GM12878 (cell line): Measurements from ENCODE around the gene WWOX. TPM values are rescaled to one million over a fixed set of nuclear protein-coding genes. Genes with fewer than 3 reads are reported as not detected.

Source experiments
- ATAC-seq: fragments of 200-7000 bp; cut with Tn5 transposase; 3 replicates; pipeline ENCODE4 v1.9.1; 2020; ENCODE audit warnings: mild to moderate bottlenecking, moderate library complexity
- BruUV-seq: library from RNA; stranded (reverse); fragments of 400-500 nt; replicated peaks from 2 replicates; lab custom pipeline; 2021; lab: Mats Ljungman, UMichigan
- CTCF ChIA-PET: fragments of 300-600 bp; sonication (Branson Sonifier 250); formaldehyde crosslinking; extraction: SDS; loops from one replicate; lab custom pipeline; 2021; ENCODE audit warnings: inconsistent platforms; lab: Yijun Ruan, JAX
- POLR2A ChIA-PET: fragments of 350-600 bp; formaldehyde crosslinking; extraction: SDS; loops from one replicate; lab custom pipeline; 2021; ENCODE audit warnings: inconsistent platforms; lab: Charles Lee
- RAD21 ChIA-PET: fragments of 300-600 bp; sonication (Branson Sonifier 250); formaldehyde crosslinking; loops from one replicate; lab custom pipeline; 2023; ENCODE audit warnings: antibody characterized with exemption; ENCODE audit not compliant: unreplicated experiment; lab: Charles Lee
- SMC1A ChIA-PET: fragments of 300-600 bp; sonication (Branson Sonifier 250); formaldehyde crosslinking; loops from one replicate; lab custom pipeline; 2023; ENCODE audit not compliant: unreplicated experiment, uncharacterized antibody; lab: Charles Lee
- DNase-seq: peaks from one replicate; pipeline ENCODE4 v3.0.0-alpha.2; 2011; ENCODE audit warnings: low read depth, low spot score
- FAIRE-seq: peaks from 3 replicates; lab custom pipeline; 2011; peaks lifted over from hg19 to GRCh38; lab: Jason Lieb, UNC
- H2AFZ ChIP-seq: 2 replicates; pipeline ENCODE4 v1.6.0; 2011; ENCODE audit warnings: low read depth, low read length, control low read depth; ENCODE audit not compliant: control insufficient read depth
- H3K27ac ChIP-seq: 2 replicates; pipeline ENCODE4 v1.5.1; 2011; ENCODE audit warnings: control low read depth; ENCODE audit not compliant: control insufficient read depth, insufficient read depth
- H3K27me3 ChIP-seq, 2 experiments: replicated peaks in 1 of 2; 2 replicates each; pipeline versions ENCODE4 v1.6.0 to v1.6.1; 2011; ENCODE audit warnings: low read length in 1 of 2; ENCODE audit not compliant: control insufficient read depth in 2 of 2, insufficient read depth in 2 of 2
- H3K36me3 ChIP-seq, 2 experiments: 2 replicates each; pipeline ENCODE4 v1.5.1; 2011; ENCODE audit warnings: low read length in 1 of 2; ENCODE audit not compliant: control insufficient read depth in 2 of 2, insufficient read depth in 2 of 2
- H3K4me1 ChIP-seq: 2 replicates; pipeline ENCODE4 v1.6.1; 2011; ENCODE audit warnings: mild to moderate bottlenecking, low read length, moderate library complexity, mixed read lengths; ENCODE audit not compliant: control insufficient read depth, insufficient read depth
- H3K4me2 ChIP-seq: 2 replicates; pipeline ENCODE4 v1.6.0; 2011; ENCODE audit warnings: control low read depth; ENCODE audit not compliant: control insufficient read depth, insufficient read depth
- H3K4me3 ChIP-seq: fragments of 200-600 bp; sonication (generic); 2 replicates; pipeline ENCODE4 v1.5.1; 2016
- H3K79me2 ChIP-seq: 2 replicates; pipeline ENCODE4 v1.6.0; 2011; ENCODE audit warnings: low read length; ENCODE audit not compliant: control insufficient read depth, insufficient read depth
- H3K9ac ChIP-seq: 2 replicates; pipeline ENCODE4 v1.8.0; 2011; ENCODE audit warnings: low read length, control low read depth, mixed read lengths; ENCODE audit not compliant: control insufficient read depth, insufficient read depth
- H3K9me3 ChIP-seq: replicated peaks from 3 replicates; pipeline ENCODE4 v1.5.1; 2011; ENCODE audit warnings: mild to moderate bottlenecking, low read length; ENCODE audit not compliant: control insufficient read depth, insufficient read depth
- H4K20me1 ChIP-seq: 2 replicates; pipeline ENCODE4 v1.6.0; 2011; ENCODE audit not compliant: control insufficient read depth, insufficient read depth
- BACH1 ChIP-seq: fragments of 450-650 bp; IDR thresholded peaks from 2 replicates; pipeline ENCODE4 v1.6.1; 2017; ENCODE audit warnings: mild to moderate bottlenecking, borderline replicate concordance
- CTCF ChIP-seq, 3 experiments: IDR thresholded peaks in 2 of 3; conservative IDR thresholded peaks in 1 of 3; 2 replicates each; pipeline ENCODE4 v1.5.1; 2011; ENCODE audit warnings: low read depth in 3 of 3, low read length in 3 of 3, mild to moderate bottlenecking in 3 of 3, control low read depth in 2 of 3, moderate library complexity in 2 of 3, inconsistent platforms in 1 of 3, mixed read lengths in 1 of 3; ENCODE audit not compliant: control insufficient read depth in 2 of 3, insufficient read depth in 1 of 3; ENCODE audit errors: extremely low read depth in 1 of 3
- FOXK2 ChIP-seq: fragments of 450-650 bp; IDR thresholded peaks from 2 replicates; pipeline ENCODE4 v1.6.1; 2017; ENCODE audit warnings: mild to moderate bottlenecking, moderate library complexity
- FOXM1 ChIP-seq: IDR thresholded peaks from 2 replicates; pipeline ENCODE4 v1.6.1; 2012; ENCODE audit warnings: low read depth, mild to moderate bottlenecking, inconsistent platforms, low read length, moderate library complexity
- KDM1A ChIP-seq: fragments of 200-600 bp; sonication (generic); IDR thresholded peaks from 2 replicates; pipeline ENCODE4 v1.6.1; 2016; ENCODE audit warnings: borderline replicate concordance
- MTA3 ChIP-seq: IDR thresholded peaks from 2 replicates; pipeline ENCODE4 v1.6.1; 2012; ENCODE audit warnings: low read length, inconsistent platforms, borderline replicate concordance
- MXI1 ChIP-seq: fragments of 150-350 bp; IDR thresholded peaks from 2 replicates; pipeline ENCODE4 v1.6.1; 2011; ENCODE audit warnings: low read depth, mild to moderate bottlenecking, inconsistent platforms, low read length, improper control_type of control experiment
- NFIC ChIP-seq: IDR thresholded peaks from 2 replicates; pipeline ENCODE4 v1.6.1; 2012; ENCODE audit warnings: low read depth, mild to moderate bottlenecking, inconsistent platforms, low read length, moderate library complexity
- NR2C2 ChIP-seq: IDR thresholded peaks from 2 replicates; pipeline ENCODE4 v1.6.1; 2011; ENCODE audit warnings: borderline replicate concordance, low read depth; ENCODE audit not compliant: control insufficient read depth, insufficient read length
- PML ChIP-seq: IDR thresholded peaks from 2 replicates; pipeline ENCODE4 v1.6.1; 2012; ENCODE audit warnings: low read length, inconsistent platforms
- SIN3A ChIP-seq: IDR thresholded peaks from 2 replicates; pipeline ENCODE4 v1.6.1; 2012; ENCODE audit warnings: low read depth, low read length, improper control_type of control experiment
- SIX5 ChIP-seq: IDR thresholded peaks from 2 replicates; pipeline ENCODE4 v1.6.1; 2011; ENCODE audit warnings: mild to moderate bottlenecking, low read depth, low read length, moderate library complexity; ENCODE audit not compliant: severe bottlenecking
- SREBF1 ChIP-seq: IDR thresholded peaks from 2 replicates; pipeline ENCODE4 v1.6.1; 2012; ENCODE audit warnings: mild to moderate bottlenecking, low read length
- ZNF384 ChIP-seq: IDR thresholded peaks from 2 replicates; pipeline ENCODE4 v1.6.1; 2012; ENCODE audit warnings: low read depth, mild to moderate bottlenecking, low read length, improper control_type of control experiment, borderline replicate concordance
- WGBS: methylation state at CpG from one replicate; pipeline ENCODE4 v1.1.6; 2016; ENCODE audit warnings: low lambda C conversion rate; ENCODE audit not compliant: insufficient replicate concordance, insufficient coverage; ENCODE audit errors: missing lambda C conversion rate; 5-methylcytosine and 5-hydroxymethylcytosine counted together
- in situ Hi-C: fragments of 300-500 bp; cut with MboI; formaldehyde crosslinking; loops from 9 replicates; pipeline ENCODE4 v1.14.3; 2018; ENCODE audit warnings: mixed read lengths
- intact Hi-C: fragments of 100-400 bp; cut with micrococcal nuclease; formaldehyde crosslinking; loops from one replicate; pipeline ENCODE4 v1.14.2; 2022; ENCODE audit not compliant: unreplicated experiment
- polyA plus RNA-seq, 11 experiments: library from polyadenylated mRNA; depleted of rRNA in 4 of 11; unstranded in 6 of 11; stranded (reverse) in 5 of 11; fragments of >200 nt; fragmentation: Nextera tagmentation in 4 of 11; fragmentation: Illumina TruSeq in 1 of 11; extraction: Ambion mirVana in 4 of 11; extraction: Trizol in 1 of 11; gene quantifications; 1 replicate in 1 of 11; 2 replicates in 10 of 11; pipeline versions ENCODE4 v1.2.1 to v1.2.3, GENCODE V29; 2011 to 2016; ENCODE audit warnings: inconsistent platforms in 2 of 11, missing spikeins in 2 of 11, low read depth in 1 of 11
- total RNA-seq, 4 experiments: library from RNA; depleted of rRNA in 3 of 4; stranded (reverse); fragments of >200 nt in 3 of 4; fragmentation: Illumina TruSeq in 1 of 4; extraction: Trizol in 1 of 4; gene quantifications; 2 replicates each; pipeline versions ENCODE4 v1.2.1 to v1.2.3, GENCODE V29; 2013 to 2021
- TF ChIP-seq, protein P1 (sequence below): fragments of 450-650 bp; IDR thresholded peaks from 2 replicates; pipeline ENCODE4 v1.6.1; 2017; ENCODE audit warnings: antibody characterized with exemption, mild to moderate bottlenecking, moderate library complexity

Gene WWOX
- total and polyA plus RNA-seq, 10 of the 15 experiments (the other 5 are each of a cell fraction or from before 2014, with no cell fraction given): 2.8 to 24.4 (median 17.8) TPM

DNA sequence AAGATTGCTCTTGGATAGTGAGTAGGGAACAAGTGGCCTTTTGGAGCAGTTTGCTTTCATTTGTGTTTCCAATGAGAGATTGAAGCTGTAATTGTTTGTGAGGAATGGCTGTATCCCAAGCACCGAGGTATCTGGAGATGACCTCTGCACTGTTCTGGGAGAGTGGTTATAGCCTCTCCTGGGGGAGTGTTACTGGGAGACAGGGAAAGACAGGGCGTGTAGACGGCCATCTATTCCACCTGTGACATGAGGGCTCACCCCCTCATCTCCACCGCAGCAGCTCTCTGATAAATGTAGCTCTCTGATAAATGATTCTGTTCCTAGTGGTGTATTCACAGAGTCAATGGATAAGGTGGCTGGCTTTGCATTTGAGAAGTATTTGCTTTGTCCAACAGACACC, 1107.4 kb downstream of the WWOX start (continued):
- TF ChIP-seq, protein P1, sequence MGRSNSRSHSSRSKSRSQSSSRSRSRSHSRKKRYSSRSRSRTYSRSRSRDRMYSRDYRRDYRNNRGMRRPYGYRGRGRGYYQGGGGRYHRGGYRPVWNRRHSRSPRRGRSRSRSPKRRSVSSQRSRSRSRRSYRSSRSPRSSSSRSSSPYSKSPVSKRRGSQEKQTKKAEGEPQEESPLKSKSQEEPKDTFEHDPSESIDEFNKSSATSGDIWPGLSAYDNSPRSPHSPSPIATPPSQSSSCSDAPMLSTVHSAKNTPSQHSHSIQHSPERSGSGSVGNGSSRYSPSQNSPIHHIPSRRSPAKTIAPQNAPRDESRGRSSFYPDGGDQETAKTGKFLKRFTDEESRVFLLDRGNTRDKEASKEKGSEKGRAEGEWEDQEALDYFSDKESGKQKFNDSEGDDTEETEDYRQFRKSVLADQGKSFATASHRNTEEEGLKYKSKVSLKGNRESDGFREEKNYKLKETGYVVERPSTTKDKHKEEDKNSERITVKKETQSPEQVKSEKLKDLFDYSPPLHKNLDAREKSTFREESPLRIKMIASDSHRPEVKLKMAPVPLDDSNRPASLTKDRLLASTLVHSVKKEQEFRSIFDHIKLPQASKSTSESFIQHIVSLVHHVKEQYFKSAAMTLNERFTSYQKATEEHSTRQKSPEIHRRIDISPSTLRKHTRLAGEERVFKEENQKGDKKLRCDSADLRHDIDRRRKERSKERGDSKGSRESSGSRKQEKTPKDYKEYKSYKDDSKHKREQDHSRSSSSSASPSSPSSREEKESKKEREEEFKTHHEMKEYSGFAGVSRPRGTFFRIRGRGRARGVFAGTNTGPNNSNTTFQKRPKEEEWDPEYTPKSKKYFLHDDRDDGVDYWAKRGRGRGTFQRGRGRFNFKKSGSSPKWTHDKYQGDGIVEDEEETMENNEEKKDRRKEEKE: no peak
- no peak for TF ChIP-seq NR2C2

GRCh38 chr16:79209308-79209707, 1109.9 kb downstream of the WWOX start:
- ChIA-PET SMC1A (no interaction called here), RAD21 (no interaction called here), CTCF (interaction anchor here (1.0 kb wide), 1 partner anchor 43 kb away, joined by 3 read pairs; no protein-coding TSS in a partner anchor), POLR2A (no interaction called here)
- in situ Hi-C loops (no loop called here), intact Hi-C loops (no loop called here)
- 5% methylated on average over 7 of the region's 7 CpGs for WGBS
- Histone ChIP-seq H3K4me1 (no peaks in the 10 kb centered on the region), H3K4me2 (no peak overlapping the region), H3K9me3 (no peaks in the 10 kb centered on the region; the same call in 2 of the 3 replicates), H3K27ac (no peak overlapping the region), H2AFZ (no peak overlapping the region), H3K4me3 (no peak overlapping the region), H3K36me3 (no peaks in the 10 kb centered on the region), H3K9ac (no peak overlapping the region), H3K27me3 (peaks cover 0 to 2% of the 10 kb centered on the region in 2 experiments; a peak in 1 of 4 replicates), H3K79me2 (no peaks in the 10 kb centered on the region), H4K20me1 (no peaks in the 10 kb centered on the region)
- no peak for ATAC-seq
- no peak for DNase-seq
- no peak for FAIRE-seq
- no TSS peak for BruUV-seq
- no peak for TF ChIP-seq CTCF (IDR thresholded peaks at IDR 0.05 in 2 of 3, conservative IDR thresholded peaks at IDR 0.05 in 1 of 3; ENCODE audit: control insufficient read depth in 2 of 3, extremely low read depth in 1 of 3, insufficient read depth in 1 of 3, low read depth in 3 of 3, low read length in 3 of 3)
- TF ChIP-seq FOXK2: no peak
- TF ChIP-seq FOXM1: no peak
- no peak for TF ChIP-seq ZNF384
- no peak for TF ChIP-seq SIX5
- no peak for TF ChIP-seq MTA3
- no peak for TF ChIP-seq BACH1
- TF ChIP-seq PML: no peak
- TF ChIP-seq NFIC: no peak
- TF ChIP-seq KDM1A: no peak
- TF ChIP-seq, protein P1: no peak
- no peak for TF ChIP-seq MXI1
- no peak for TF ChIP-seq SREBF1
- TF ChIP-seq SIN3A: no peak
